ENCODE results near the gene SPEN. TPM values are rescaled to one million over a fixed set of nuclear protein-coding genes. Genes with fewer than 3 reads are reported as not detected.
A peak's percentile ranks its signal among the peaks of the same experiment; 100 is the strongest.

The SPEN gene
- polyA plus RNA-seq, 12 donors, result 31.7 to 75.5 (median 34.6) TPM; not detected in 1

- no peak for DNase-seq
Measured at GRCh38 chr1:15958793-15959192, 111.3 kb downstream of the SPEN start.

GRCh38 chr1:15959424-15959823 lies 111.9 kb downstream of the SPEN start:
- no peak for DNase-seq

GRCh38 chr1:15959827-15960446 lies 112.4 kb downstream of the SPEN start:
- DNase-seq, result no peak

- no peak for DNase-seq
Measured at GRCh38 chr1:15960808-15961207, 113.3 kb downstream of the SPEN start.

DNA sequence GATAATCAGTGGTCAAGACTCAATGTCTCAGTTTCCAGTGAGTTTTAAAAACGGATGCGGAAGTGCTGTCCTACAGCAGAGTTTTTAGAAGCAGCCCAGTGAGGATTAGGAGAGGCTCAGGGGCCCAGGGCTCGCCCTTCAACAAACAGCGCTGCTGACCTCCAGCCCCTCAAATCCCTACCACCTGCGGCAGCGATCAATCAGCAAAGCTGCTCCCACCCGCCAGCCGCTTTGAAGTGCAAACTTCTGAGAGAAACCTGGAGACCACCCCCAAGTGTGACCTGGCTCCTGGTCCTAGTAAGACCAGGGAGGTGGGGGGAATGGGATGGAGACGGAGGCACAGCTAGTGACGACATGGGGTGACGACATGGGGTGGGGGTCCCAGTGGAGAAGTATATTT lies 114.0 kb downstream of the SPEN start:
- no peak for DNase-seq

DNA sequence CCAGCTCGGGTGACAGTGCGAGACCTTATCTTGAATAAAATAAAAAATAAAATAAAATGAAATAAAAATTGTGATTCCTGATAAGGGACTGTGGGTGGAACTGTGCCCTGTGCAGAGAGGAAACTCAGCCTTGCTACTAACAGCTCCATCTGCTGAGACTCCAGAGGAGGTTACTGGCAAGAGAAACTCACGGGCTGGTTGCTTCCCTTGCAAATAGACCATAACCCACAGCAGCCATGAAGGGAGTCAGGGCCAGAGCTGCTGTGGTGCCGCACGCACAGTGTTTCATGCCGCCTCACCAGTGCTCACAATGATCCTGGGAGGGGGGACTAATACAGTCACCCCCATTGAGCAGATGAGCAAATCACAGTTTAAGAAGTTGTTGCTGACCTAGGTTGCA lies 114.7 kb downstream of the SPEN start:
- DNase-seq, result no peak

DNA sequence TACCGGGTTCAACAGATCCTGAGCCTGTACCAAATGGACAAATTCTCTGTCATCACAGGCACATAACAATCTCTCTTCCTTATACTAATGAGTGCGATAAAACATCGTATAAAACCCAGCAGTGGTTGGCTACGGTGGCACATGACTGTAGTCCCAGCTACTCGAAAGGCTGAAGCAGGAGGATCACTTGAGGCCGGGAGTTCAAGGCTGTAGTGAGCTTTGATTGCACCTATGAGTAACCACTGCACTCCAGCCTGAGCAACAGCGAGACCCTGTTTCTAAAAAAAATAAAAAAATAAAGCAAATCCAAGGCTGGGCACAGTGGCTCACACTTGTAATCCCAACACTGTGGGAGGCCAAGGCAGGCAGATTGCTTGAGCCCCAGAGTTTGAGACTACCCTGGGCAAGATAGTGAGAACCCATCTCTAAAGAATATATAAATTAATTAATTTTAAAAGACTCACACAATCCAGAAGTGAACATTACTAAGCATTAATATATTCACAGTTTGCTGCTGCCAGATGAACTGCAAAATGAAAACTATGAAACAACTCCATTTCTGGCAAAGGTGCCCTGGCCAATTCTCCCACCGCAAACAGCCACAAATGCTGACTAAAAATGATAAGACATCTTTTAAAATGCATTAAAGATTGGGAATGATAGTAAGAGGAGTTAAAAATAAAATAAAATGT lies 115.3 kb downstream of the SPEN start:
- no peak for DNase-seq

DNA sequence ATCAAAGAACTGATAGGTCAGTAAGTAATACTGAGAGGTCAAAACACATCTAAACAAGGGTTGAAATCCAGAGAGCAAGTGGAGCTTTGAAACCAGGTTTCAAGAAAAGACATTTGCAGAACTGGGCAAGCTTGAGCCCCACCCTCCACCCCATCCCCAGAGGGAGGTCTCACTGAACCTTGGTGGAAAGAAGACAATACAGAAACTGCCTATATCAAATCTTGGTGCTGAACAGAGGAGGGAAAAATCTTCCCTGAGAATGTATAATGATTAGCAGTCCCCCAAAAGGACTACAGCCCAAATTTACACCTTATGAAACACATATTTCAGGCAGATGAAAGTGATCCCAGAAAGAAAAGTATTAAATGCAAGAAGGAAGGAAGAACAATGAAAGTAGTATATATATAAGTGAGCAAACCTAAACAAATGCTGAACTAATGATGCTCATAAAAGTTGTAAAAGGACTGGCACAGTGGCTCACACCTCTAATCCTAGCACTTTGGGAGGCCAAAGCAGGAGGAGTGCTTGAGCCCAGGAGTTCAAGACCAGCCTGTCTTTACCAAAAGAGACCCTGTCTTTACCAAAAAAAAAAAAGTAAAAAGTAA lies 116.0 kb downstream of the SPEN start:
- no peak for DNase-seq

DNA sequence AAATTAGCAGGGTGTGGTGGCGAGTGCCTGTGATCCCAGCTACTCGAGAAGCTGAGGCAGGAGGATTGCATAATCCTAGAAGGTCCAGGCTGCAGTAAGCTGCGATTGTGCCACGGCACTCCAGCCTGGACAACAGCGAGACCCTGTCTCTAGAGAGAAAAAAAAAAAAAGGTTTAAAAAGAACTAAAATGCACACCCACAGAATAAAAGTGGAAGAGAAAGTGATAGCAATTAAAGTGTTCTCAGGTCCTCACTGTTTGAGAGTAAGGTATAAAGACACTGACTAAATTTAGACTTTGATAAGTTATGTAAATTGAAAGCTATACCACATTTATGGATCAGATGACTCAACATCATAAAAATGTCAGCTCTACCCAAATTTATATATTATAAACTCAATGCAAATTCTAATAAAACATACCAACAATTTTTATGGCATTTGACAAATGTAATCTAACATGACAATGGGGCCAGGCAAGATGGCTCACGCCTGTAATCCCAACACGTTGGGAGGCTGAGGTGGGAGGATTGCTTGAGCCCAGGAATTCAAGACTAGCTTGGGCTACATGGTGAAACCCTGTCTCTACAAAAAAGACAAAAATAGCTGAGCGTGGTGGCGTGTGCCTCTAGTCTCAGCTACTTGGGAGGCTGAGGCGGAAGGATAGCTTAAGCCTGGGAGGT lies 116.6 kb downstream of the SPEN start:
- DNase-seq, result no peak

- DNase-seq, result no peak
Measured at GRCh38 chr1:15965228-15965767, 117.8 kb downstream of the SPEN start.

GRCh38 chr1:15966081-15966955 lies 118.8 kb downstream of the SPEN start:
- no peak for DNase-seq

- DNase-seq, result no peak
Measured at GRCh38 chr1:15966956-15967344, 119.4 kb downstream of the SPEN start.

DNA sequence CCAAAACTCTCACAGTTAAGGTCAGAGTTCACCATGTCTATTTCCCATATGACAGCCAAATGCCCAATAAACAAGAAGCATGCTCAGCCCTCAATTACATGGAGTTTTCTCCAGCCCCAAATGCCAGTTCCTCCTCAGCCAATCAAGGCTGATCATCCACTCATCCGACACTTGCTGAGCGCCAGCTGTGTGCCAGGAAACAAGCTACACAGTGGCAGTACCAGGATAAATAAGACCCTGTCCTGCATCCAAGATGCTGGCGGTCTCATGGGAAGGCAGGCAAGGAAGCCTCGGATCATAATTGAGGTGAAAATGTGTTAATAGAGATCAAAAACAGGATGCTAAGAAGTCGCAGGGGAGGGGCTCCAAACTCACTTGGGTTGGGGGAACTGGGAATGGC lies 120.7 kb downstream of the SPEN start:
- DNase-seq, result no peak

- no peak for DNase-seq
Measured at GRCh38 chr1:15969321-15969880, 121.9 kb downstream of the SPEN start.

- DNase-seq, result no peak
Measured at GRCh38 chr1:15970911-15971310, 123.4 kb downstream of the SPEN start.

- DNase-seq, result no peak
Measured at GRCh38 chr1:15972409-15972808, 124.9 kb downstream of the SPEN start.

GRCh38 chr1:15973772-15974171 lies 126.3 kb downstream of the SPEN start:
- DNase-seq, result no peak

DNA sequence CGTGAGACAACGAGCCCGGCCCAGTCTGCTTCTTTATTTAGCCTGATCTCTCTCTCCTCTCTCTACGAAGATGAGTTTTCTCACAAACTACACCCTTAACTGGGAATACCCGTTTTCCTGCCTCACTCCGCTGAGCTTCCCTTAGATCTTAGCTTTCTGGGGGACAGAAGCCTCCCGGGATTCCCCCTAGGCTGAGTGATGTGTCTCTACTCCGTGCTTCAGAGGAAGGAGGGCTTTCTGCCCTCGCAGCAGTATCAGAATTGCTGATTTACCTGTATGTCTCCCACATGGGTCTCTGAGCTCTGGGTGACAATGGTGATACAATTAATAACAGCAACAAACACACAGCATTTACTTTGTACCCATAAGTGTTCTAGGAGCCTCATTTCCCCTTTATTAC lies 127.3 kb downstream of the SPEN start:
- no peak for DNase-seq

DNA sequence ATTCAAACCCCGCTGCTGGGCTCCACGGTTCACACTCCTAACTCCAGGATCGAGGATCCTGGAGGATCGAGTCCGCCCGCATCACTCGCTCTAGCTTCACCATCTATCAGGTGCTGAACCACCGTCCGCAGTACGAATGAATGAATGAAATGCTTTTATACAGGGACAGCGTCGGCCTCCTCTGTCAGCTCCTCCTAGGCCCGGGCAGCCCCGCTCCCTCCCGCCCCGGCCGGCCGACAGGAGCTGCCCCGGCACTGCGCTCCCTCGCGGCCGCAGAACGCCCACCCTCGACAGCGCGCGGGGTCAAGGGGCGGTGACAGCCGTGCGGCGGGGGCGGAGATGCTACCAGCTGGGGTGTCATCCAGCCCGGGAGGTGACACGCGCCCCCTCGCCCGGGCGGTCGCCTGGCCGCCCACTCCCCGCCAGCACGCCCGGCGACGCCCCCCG lies 127.9 kb downstream of the SPEN start:
- no peak for DNase-seq

DNA sequence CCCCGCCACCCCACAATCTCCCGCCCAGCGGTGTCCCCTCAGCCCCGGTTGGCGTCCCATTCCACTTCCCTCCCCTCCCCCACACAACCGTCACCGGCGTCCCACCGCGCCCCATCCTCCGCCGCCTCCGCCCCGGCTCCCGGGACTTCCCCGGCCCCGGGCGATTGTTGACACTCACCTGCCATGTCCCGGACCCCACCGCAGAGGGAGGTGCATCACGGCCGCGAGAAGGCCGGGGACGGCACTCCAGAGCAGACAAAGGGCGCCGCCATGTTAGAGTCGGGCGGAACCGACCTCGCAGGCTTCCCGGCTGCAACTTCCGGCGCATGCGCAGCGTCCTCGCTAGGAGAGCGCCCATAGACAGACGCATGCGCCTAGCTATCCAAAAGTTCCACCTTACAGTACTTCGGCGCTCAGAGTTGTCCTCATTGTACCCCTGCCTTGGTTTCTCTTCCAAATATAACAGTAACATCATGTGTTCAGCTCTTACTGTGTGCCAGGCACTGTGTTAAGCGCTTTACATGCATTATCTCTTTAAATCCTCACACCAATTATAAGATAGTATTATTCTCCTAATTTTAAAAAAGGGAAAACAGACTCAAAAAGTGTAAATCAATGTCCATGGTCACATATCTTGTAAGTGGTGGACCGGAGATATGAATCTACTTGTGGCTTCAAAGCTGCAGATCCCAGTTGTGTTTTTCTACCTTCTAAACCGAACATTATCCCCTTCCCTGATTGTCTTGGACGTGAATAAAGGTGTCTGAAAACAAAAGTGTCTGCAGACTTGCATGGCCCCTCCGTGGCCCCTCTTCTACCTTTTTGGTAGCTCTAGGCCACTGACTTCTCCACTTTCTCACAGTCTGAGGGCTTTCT lies 128.5 kb downstream of the SPEN start, which contains the start of gene ZBTB17:
TSS of gene ZBTB17 (minus strand) at position 297 of the 876 bp plus-strand sequence. CDS start 27,606 bp downstream, outside the sequence.
- DNase-seq, result peak; percentile 95

Measured in muscle of arm (tissue), 12 donors.